IMR-90 (cell line): ENCODE measurements around the gene GDF9. TPM values are rescaled to one million over a fixed set of nuclear protein-coding genes. Genes with fewer than 3 reads are reported as not detected.
A peak's percentile ranks its signal among the peaks of the same experiment; 100 is the strongest.

Experiments
- ATAC-seq: fragments of 200-7000 bp; cut with Tn5 transposase; 2 replicates; pipeline ENCODE4 v1.9.1; 2020; ENCODE audit warnings: low read depth, mild to moderate bottlenecking, moderate library complexity
- BruUV-seq: library from RNA; stranded (reverse); fragments of 400-500 nt; replicated peaks from 2 replicates; lab custom pipeline; 2021; lab: Mats Ljungman, UMichigan
- CTCF ChIA-PET: fragments of 300-600 bp; formaldehyde crosslinking; extraction: SDS; loops from one replicate; lab custom pipeline; 2021; ENCODE audit warnings: antibody characterized with exemption; lab: Yijun Ruan, JAX
- POLR2A ChIA-PET: fragments of 300-600 bp; sonication (Branson Sonifier 250); formaldehyde crosslinking; loops from one replicate; lab custom pipeline; 2022; ENCODE audit warnings: antibody characterized with exemption; ENCODE audit not compliant: unreplicated experiment; lab: Charles Lee
- DNase-seq: peaks from one replicate; pipeline ENCODE4 v3.0.0; 2013
- H2AFZ ChIP-seq: replicated peaks from 2 replicates; pipeline ENCODE3; 2013; ENCODE audit warnings: low read length, mild to moderate bottlenecking; ENCODE audit not compliant: poor library complexity
- H2AK5ac ChIP-seq: 2 replicates; pipeline ENCODE4 v1.6.1; 2013; ENCODE audit warnings: low read depth, low read length, inconsistent platforms
- H2AK9ac ChIP-seq: replicated peaks from 2 replicates; pipeline ENCODE3; 2013; ENCODE audit warnings: mild to moderate bottlenecking, low read depth, low read length, moderate library complexity; ENCODE audit not compliant: poor library complexity
- H2BK120ac ChIP-seq: 2 replicates; pipeline ENCODE4 v1.6.1; 2013; ENCODE audit warnings: low read depth, low read length, inconsistent platforms
- H2BK15ac ChIP-seq: 3 replicates; pipeline ENCODE4 v1.6.1; 2013; ENCODE audit warnings: low read depth, low read length, inconsistent platforms
- H2BK20ac ChIP-seq: 2 replicates; pipeline ENCODE4 v1.6.1; 2013; ENCODE audit warnings: low read depth, mild to moderate bottlenecking, inconsistent platforms, low read length, moderate library complexity
- H2BK5ac ChIP-seq: 2 replicates; pipeline ENCODE4 v1.6.1; 2013; ENCODE audit warnings: mild to moderate bottlenecking, low read depth, low read length, inconsistent platforms; ENCODE audit not compliant: poor library complexity, severe bottlenecking
- H3K14ac ChIP-seq: replicated peaks from 2 replicates; pipeline ENCODE4 v1.6.1; 2013; ENCODE audit warnings: low read depth, low read length, inconsistent platforms
- H3K18ac ChIP-seq: 2 replicates; pipeline ENCODE4 v1.6.1; 2013; ENCODE audit warnings: low read depth, low read length, control low read depth
- H3K23ac ChIP-seq: 2 replicates; pipeline ENCODE4 v1.6.1; 2013; ENCODE audit warnings: low read depth, low read length, inconsistent platforms
- H3K27ac ChIP-seq: 2 replicates; pipeline ENCODE4 v1.5.1; 2013; ENCODE audit warnings: mild to moderate bottlenecking, control low read depth, low read length; ENCODE audit not compliant: insufficient read depth
- H3K27me3 ChIP-seq: 2 replicates; pipeline ENCODE4 v1.6.1; 2013; ENCODE audit warnings: low read length; ENCODE audit not compliant: control insufficient read depth, insufficient read depth
- H3K36me3 ChIP-seq: 2 replicates; pipeline ENCODE4 v1.6.1; 2013; ENCODE audit warnings: low read length, mixed read lengths; ENCODE audit not compliant: control insufficient read depth, insufficient read depth
- H3K4ac ChIP-seq: 2 replicates; pipeline ENCODE4 v1.6.1; 2013; ENCODE audit warnings: low read depth, low read length, inconsistent platforms
- H3K4me1 ChIP-seq: 2 replicates; pipeline ENCODE4 v1.6.1; 2013; ENCODE audit warnings: low read length, mixed read lengths; ENCODE audit not compliant: control insufficient read depth, insufficient read depth
- H3K4me2 ChIP-seq: 2 replicates; pipeline ENCODE4 v1.6.1; 2013; ENCODE audit warnings: low read depth, mild to moderate bottlenecking, control low read depth, low read length, moderate library complexity
- H3K4me3 ChIP-seq: 2 replicates; pipeline ENCODE4 v1.5.1; 2013; ENCODE audit warnings: low read depth, mild to moderate bottlenecking, control low read depth, low read length, moderate library complexity; ENCODE audit not compliant: insufficient read depth
- H3K56ac ChIP-seq: 2 replicates; pipeline ENCODE4 v1.6.1; 2013; ENCODE audit warnings: low read length, inconsistent platforms; ENCODE audit not compliant: insufficient read depth; ENCODE audit errors: extremely low read depth
- H3K79me1 ChIP-seq, 2 experiments: 2 replicates each; pipeline ENCODE4 v1.6.1; 2013; ENCODE audit warnings: low read length in 2 of 2, inconsistent platforms in 1 of 2, low read depth in 1 of 2
- H3K9ac ChIP-seq: 2 replicates; pipeline ENCODE4 v1.6.1; 2013; ENCODE audit warnings: low read depth, low read length, control low read depth
- H3K9me1 ChIP-seq: 2 replicates; pipeline ENCODE4 v1.6.1; 2013; ENCODE audit warnings: low read length, inconsistent platforms; ENCODE audit not compliant: insufficient read depth
- H3K9me3 ChIP-seq: 2 replicates; pipeline ENCODE4 v1.6.1; 2013; ENCODE audit warnings: low read length; ENCODE audit not compliant: control insufficient read depth, insufficient read depth
- H4K20me1 ChIP-seq: 2 replicates; pipeline ENCODE4 v1.6.1; 2013; ENCODE audit warnings: low read length, inconsistent platforms; ENCODE audit not compliant: insufficient read depth
- H4K5ac ChIP-seq: 2 replicates; pipeline ENCODE4 v1.6.1; 2013; ENCODE audit warnings: mild to moderate bottlenecking, low read depth, low read length, control low read depth
- H4K8ac ChIP-seq, 2 experiments: 2 replicates each; pipeline ENCODE4 v1.6.1; 2013; ENCODE audit warnings: low read depth in 2 of 2, low read length in 2 of 2, control low read depth in 1 of 2, inconsistent platforms in 1 of 2
- H4K91ac ChIP-seq: 2 replicates; pipeline ENCODE4 v1.6.1; 2013; ENCODE audit warnings: low read depth, low read length, inconsistent platforms; ENCODE audit not compliant: insufficient read depth
- CEBPB ChIP-seq: IDR thresholded peaks from 2 replicates; pipeline ENCODE4 v1.6.1; 2012; ENCODE audit warnings: low read depth, low read length, improper control_type of control experiment
- dilution Hi-C: fragments of 300-500 bp; cut with HindIII; formaldehyde crosslinking; loops from one replicate; pipeline ENCODE4 v1.14.3; 2018; ENCODE audit warnings: low sequenced_read_pairs; ENCODE audit not compliant: unreplicated experiment
- in situ Hi-C: fragments of 300-500 bp; cut with MboI; formaldehyde crosslinking; loops from 3 replicates; pipeline ENCODE4 v1.14.3; 2019; ENCODE audit warnings: low sequenced_read_pairs, inconsistent platforms, mixed read lengths
- intact Hi-C: fragments of 100-400 bp; cut with micrococcal nuclease; formaldehyde crosslinking; loops from 2 replicates; pipeline ENCODE4 v1.10.0; 2022
- polyA plus RNA-seq, 3 experiments: library from polyadenylated mRNA; depleted of rRNA; stranded (reverse); fragments of >200 nt; gene quantifications; 2 replicates each; pipeline ENCODE4 v1.2.3, GENCODE V29; 2012; ENCODE audit warnings: low replicate concordance in 1 of 3
- total RNA-seq: library from RNA; depleted of rRNA; stranded (reverse); fragments of >200 nt; gene quantifications from 2 replicates; pipeline ENCODE4 v1.2.3, GENCODE V29; 2012
- TF ChIP-seq, protein P1 (sequence below): fragments of 150-350 bp; IDR thresholded peaks from 2 replicates; pipeline ENCODE4 v1.6.1; 2017; ENCODE audit warnings: mild to moderate bottlenecking, antibody characterized with exemption, low read length, low read depth

GDF9 gene
- total and polyA plus RNA-seq, 2 of the 4 experiments (the other 2 are of a cell fraction) = 0.18 to 0.21 TPM

- H4K5ac ChIP-seq = peak overlapping the region; percentile 83; the same call in 1 of the 2 replicates
- no peak overlapping the region for H3K27ac ChIP-seq
- H3K4me2 ChIP-seq = no peak overlapping the region
- H3K9me3 ChIP-seq = no peaks in the 10 kb centered on the region
- no peak overlapping the region for H3K23ac ChIP-seq
- H2BK120ac ChIP-seq = peak overlapping the region; percentile 47; the same call in 1 of the 2 replicates
- H2BK20ac ChIP-seq = no peak overlapping the region
- H2AFZ ChIP-seq = no peak overlapping the region
- no peak overlapping the region for H2AK9ac ChIP-seq
- no peak overlapping the region for H3K56ac ChIP-seq
- ChIA-PET POLR2A (no interaction called here), CTCF (interaction anchor here (1.3 kb wide), 1 partner anchor 63 kb away, joined by 3 read pairs; no protein-coding TSS in a partner anchor)
- no peak overlapping the region for H3K9ac ChIP-seq
- H3K36me3 ChIP-seq = no peaks in the 10 kb centered on the region
- TF ChIP-seq CEBPB = peak; percentile 80
- TF ChIP-seq, protein P1, sequence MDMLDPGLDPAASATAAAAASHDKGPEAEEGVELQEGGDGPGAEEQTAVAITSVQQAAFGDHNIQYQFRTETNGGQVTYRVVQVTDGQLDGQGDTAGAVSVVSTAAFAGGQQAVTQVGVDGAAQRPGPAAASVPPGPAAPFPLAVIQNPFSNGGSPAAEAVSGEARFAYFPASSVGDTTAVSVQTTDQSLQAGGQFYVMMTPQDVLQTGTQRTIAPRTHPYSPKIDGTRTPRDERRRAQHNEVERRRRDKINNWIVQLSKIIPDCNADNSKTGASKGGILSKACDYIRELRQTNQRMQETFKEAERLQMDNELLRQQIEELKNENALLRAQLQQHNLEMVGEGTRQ = no peak
- H3K79me1 ChIP-seq = no peaks in the 10 kb centered on the region
- H2BK5ac ChIP-seq = peak overlapping the region; percentile 75
- peak overlapping the region; percentile 93; the same call in 1 of the 2 replicates for H3K18ac ChIP-seq
- 0 out of 2 replicates have a peak overlapping the region, but pooled peaks have one; percentile 31 for H3K14ac ChIP-seq
- H3K4me3 ChIP-seq = no peak overlapping the region
- intact Hi-C loops = no loop called here
- in situ Hi-C loops = no loop called here
- ATAC-seq (peak; percentile 35), DNase-seq (peak; percentile 47)
- no peaks in the 10 kb centered on the region for H3K9me1 ChIP-seq
- dilution Hi-C loops = no loop called here
- no peak overlapping the region; the same call in 1 of the 2 replicates for H4K91ac ChIP-seq
- BruUV-seq = no TSS peak
- H2BK15ac ChIP-seq = no peak overlapping the region
- H3K27me3 ChIP-seq = peaks cover 23% of the 10 kb centered on the region
- no peak overlapping the region for H3K4ac ChIP-seq
- no peaks in the 10 kb centered on the region for H4K20me1 ChIP-seq
- peak overlapping the region; percentile 62 to 84; a peak in 3 of 4 replicates for H4K8ac ChIP-seq
- H2AK5ac ChIP-seq = no peak overlapping the region
- H3K4me1 ChIP-seq = peaks cover 10% of the 10 kb centered on the region
Measured at GRCh38 chr5:132816554-132816953, 49.7 kb downstream of the GDF9 start.
